Activated CD8-positive, alpha-beta memory T cell treated with anti-CD3 and anti-CD28 coated beads, Interleukin-2, amount 50 U/mL, for 24 hours (primary cell): ENCODE measurements around the gene CFAP45.

Source experiments
- DNase-seq: peaks from one replicate; pipeline ENCODE4 v3.0.0-alpha.2; 2020; ENCODE audit errors: extremely low read depth

Gene CFAP45

GRCh38 chr1:159853417-159854115, 46.4 kb downstream of the CFAP45 start:
- no peak for DNase-seq

GRCh38 chr1:159851407-159851806, 48.6 kb downstream of the CFAP45 start:
- DNase-seq = no peak

- no peak for DNase-seq
Measured at GRCh38 chr1:159849626-159850366, 50.2 kb downstream of the CFAP45 start.

GRCh38 chr1:159848326-159848725, 51.6 kb downstream of the CFAP45 start:
- no peak for DNase-seq

- no peak for DNase-seq
Measured at GRCh38 chr1:159847231-159847630, 52.7 kb downstream of the CFAP45 start.

GRCh38 chr1:159845751-159846629, 54.0 kb downstream of the CFAP45 start:
- no peak for DNase-seq

- DNase-seq = no peak
Measured at GRCh38 chr1:159843459-159843858, 56.5 kb downstream of the CFAP45 start.

- DNase-seq = no peak
Measured at GRCh38 chr1:159841749-159842148, 58.2 kb downstream of the CFAP45 start.

GRCh38 chr1:159839116-159839849, 60.7 kb downstream of the CFAP45 start:
- no peak for DNase-seq

GRCh38 chr1:159838715-159839114, 61.2 kb downstream of the CFAP45 start:
- DNase-seq = no peak

GRCh38 chr1:159835862-159836525, 64.0 kb downstream of the CFAP45 start:
- DNase-seq = no peak

- DNase-seq = no peak
Measured at GRCh38 chr1:159835356-159835755, 64.6 kb downstream of the CFAP45 start.

- DNase-seq = no peak
Measured at GRCh38 chr1:159832309-159832708, 67.7 kb downstream of the CFAP45 start.

GRCh38 chr1:159831412-159832141, 68.4 kb downstream of the CFAP45 start:
- no peak for DNase-seq

GRCh38 chr1:159830722-159831121, 69.2 kb downstream of the CFAP45 start:
- DNase-seq = no peak

GRCh38 chr1:159829822-159830465, 70.0 kb downstream of the CFAP45 start:
- no peak for DNase-seq

GRCh38 chr1:159829273-159829634, 70.7 kb downstream of the CFAP45 start:
- no peak for DNase-seq

GRCh38 chr1:159828581-159829272, 71.2 kb downstream of the CFAP45 start:
- DNase-seq = no peak

GRCh38 chr1:159828176-159828575, 71.8 kb downstream of the CFAP45 start:
- no peak for DNase-seq
